SK-N-MC (cell line): Measurements from ENCODE around the gene TNFRSF8.

Experiments
- EZH2 ChIP-seq: fragments of 200-600 bp; sonication (generic); IDR thresholded peaks from one replicate; pipeline ENCODE4 v1.6.1; 2017; ENCODE audit warnings: antibody characterized with exemption
- FOXP2 ChIP-seq: optimal IDR thresholded peaks from 2 replicates; pipeline ENCODE3; 2011; ENCODE audit warnings: mild to moderate bottlenecking, moderate library complexity; ENCODE audit not compliant: insufficient read depth; ENCODE audit errors: extremely low read length, control extremely low read depth
- POLR2AphosphoS5 ChIP-seq: IDR thresholded peaks from 2 replicates; pipeline ENCODE4 v1.6.1; 2012; ENCODE audit warnings: mild to moderate bottlenecking, low read depth, low read length, borderline replicate concordance

DNA sequence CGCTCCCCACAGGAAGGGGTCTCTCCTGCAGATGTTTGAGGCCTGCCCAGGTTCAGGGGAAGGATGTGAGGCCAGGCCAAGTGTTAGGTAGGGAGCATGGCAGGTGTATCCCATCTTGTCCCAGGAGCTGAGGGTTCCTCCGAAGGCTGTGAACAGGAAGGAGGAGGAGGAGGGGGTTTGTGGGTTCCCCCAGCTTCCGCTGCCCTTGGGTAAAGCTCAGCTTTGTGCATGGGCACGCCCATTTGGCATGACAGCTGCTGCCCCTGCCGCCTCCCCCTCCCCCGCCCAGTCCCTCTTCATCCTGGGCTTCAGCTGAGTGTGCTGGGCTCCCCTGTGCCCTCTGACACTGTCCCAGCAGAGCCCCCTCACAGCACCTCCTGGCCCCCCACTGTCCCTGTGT is 25.5 kb downstream of the TNFRSF8 start:
- TF ChIP-seq EZH2 (no peak), POLR2AphosphoS5 (no peak), FOXP2 (no peak)
